ENCODE measurements around the gene GRPEL2.

GRPEL2 gene

DNA sequence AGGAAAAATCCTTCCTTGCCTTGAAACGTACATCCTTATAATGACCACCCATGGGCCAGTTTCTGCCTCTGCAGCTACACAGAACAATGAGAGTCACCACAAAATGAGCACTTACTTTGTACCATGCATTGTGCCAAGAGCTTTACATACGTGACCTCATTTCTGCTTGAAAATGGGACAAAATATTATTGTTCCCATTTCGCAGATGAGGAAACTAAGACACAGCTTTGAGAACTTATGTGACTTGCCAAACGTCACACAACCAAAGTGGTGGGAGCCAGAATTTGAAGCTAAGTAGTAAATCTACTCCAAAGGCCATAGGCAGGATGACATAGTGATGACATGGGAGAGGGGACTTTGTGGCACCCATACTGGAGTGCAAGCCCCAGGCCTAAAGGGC lies 34.8 kb upstream of the GRPEL2 start:
- FAIRE-seq (no peak), DNase-seq (ENCODE audit: insufficient read length, low spot score) (no peak)
- no peak for TF ChIP-seq POLR2A (IDR thresholded peaks at IDR 0.05; ENCODE audit: low read depth, low read length)

DNA sequence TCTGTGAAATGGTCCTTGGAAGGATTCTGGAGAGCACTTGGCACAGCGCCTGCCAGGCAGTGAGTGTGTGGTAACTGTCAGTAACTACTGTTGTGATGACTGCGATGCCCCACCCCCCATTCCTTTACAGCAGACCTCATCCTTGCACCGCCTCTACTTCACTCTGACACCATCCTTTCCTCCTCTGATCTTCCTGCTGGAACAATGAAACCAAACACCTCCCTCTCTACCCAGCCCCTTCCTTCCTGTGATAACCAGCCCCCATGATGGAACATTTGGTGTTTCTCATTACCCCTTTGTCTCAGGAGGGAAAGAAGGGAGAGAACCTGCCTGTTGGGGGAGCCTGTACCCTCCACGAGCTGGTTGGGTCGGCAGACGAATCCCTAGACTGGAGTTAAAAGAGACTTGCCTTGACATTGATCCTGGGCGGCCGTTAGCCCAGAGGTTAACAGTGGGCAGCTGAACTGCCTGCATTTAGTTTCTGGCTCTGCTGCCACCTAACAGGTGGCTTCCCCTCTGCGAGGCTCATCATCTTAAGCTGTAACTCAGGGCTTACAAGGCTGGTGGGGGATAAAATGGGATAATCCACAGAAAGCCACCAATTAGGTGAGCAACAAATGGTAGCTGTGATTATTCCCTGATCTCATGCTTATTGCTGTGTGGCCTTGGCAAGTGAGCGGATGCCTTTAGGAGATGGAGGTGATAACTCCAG lies 34.2 kb upstream of the GRPEL2 start:
- FAIRE-seq = no peak
- no peak for TF ChIP-seq POLR2A (IDR thresholded peaks at IDR 0.05; ENCODE audit: low read depth, low read length)
- DNase-seq (ENCODE audit: insufficient read length, low spot score) = no peak

DNA sequence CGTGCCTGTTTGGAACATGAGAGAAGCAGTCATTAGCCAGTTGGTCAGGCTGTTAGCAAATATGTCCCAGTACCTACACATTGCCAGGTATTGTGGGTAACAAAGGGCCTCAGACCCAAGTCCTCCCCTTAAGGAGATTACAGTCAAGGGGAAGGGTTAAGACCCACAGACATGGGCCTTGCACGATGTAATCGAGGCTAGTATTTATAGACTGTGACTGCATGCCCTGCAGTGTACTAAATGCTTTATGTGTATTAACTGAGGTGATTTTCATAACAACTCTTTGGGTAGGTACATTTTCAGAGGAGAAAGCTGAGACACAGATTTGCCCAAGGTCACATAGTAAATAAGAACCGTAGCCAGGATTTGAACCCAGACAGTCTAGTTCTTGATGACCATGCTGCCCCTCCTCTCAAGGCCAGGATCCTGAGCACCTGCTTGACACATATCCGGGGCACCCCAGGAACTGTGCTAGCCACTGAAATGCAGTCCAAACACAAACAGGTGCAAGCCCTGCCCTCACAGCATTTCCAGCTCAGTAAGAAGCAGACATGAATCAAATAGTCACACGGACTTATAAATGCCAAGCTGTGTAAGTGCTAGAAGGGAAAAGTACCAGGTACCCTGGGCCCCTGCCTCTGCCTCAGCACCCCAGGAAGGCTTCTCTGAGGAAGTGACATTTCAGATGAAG lies 32.0 kb upstream of the GRPEL2 start:
- FAIRE-seq = no peak
- no peak for DNase-seq (ENCODE audit: insufficient read length, low spot score)
- no peak for TF ChIP-seq POLR2A (IDR thresholded peaks at IDR 0.05; ENCODE audit: low read depth, low read length)

DNA sequence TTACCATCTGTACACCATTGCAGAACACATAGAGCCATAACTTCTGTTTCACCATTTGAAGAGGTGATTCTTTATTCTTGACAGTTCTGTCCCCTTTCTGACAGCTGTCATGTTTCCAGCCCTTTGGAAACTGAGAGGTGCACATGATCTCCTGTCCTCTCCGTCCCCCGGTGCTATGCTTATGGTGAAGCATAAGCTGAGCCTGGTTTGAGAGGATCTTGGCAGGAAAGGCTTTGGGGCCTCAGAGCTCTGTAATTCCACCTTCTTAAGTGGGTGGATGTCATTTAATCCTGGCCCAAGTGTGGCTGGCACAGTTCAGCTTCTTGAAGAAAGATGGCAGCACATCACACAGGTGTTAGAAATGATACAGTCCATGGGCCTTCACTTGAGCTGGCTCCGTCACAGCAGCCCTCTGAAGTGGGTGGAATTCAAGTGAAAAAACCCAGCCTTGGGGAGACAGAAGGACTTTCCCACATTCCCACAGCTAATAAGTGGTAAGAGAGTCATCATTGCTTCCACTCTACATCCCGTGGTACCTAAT lies 30.7 kb upstream of the GRPEL2 start:
- no peak for FAIRE-seq
- DNase-seq (ENCODE audit: insufficient read length, low spot score) = no peak
- no peak for TF ChIP-seq POLR2A (IDR thresholded peaks at IDR 0.05; ENCODE audit: low read depth, low read length)

DNA sequence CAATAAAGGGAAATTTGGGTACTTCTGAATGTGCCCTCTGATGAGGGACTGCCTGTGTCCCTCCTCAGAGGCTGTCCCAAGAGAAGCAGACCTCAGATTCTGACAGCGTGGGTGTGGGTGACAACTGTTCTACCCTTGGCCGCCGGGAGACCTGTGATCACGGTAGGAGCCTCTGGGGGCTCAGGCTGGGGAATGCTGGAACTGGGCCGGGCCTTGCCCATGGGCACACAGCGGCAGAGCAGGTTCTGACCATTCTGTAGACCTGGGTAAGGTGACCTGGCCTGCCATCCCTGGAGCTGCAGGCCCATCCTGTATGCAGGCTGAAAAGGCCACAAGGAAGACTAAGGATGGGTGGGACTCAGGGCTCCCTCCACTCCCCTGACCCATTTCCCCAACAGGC lies 29.5 kb upstream of the GRPEL2 start:
- FAIRE-seq (no peak), DNase-seq (ENCODE audit: insufficient read length, low spot score) (no peak)
- no peak for TF ChIP-seq POLR2A (IDR thresholded peaks at IDR 0.05; ENCODE audit: low read depth, low read length)

DNA sequence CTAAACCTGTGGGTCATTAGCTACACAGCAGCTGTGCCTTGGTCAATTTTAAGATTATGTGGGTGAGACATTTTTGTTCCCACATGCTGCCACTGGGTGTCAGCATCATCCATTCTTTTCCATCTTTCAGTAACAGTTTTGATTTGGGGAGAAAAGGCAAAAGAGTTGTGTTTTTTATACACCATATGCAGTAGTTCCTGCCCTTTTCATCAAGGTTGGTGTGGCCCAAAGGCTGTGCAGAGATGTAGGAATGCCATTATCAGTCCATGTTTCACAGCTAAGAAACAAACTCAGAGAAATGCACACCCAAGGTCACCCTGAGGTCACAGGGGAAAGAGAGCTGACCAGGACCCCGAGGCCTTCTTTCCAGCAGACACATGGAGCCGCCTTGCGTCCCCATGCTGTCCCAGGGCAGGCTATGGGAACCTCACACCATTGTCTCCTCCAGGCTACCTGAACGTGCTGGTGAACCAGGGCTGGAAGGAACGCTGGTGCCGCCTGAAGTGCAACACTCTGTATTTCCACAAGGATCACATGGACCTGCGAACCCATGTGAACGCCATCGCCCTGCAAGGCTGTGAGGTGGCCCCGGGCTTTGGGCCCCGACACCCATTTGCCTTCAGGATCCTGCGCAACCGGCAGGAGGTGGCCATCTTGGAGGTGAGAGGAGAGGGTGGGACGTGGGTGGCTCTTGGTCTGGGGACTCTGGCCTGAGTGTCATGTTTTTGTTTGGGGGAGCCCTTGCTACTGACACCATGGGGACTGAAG lies 27.8 kb upstream of the GRPEL2 start:
- TF ChIP-seq POLR2A (IDR thresholded peaks at IDR 0.05; ENCODE audit: low read depth, low read length) = no peak
- FAIRE-seq (no peak), DNase-seq (ENCODE audit: insufficient read length, low spot score) (peak; percentile 37)

DNA sequence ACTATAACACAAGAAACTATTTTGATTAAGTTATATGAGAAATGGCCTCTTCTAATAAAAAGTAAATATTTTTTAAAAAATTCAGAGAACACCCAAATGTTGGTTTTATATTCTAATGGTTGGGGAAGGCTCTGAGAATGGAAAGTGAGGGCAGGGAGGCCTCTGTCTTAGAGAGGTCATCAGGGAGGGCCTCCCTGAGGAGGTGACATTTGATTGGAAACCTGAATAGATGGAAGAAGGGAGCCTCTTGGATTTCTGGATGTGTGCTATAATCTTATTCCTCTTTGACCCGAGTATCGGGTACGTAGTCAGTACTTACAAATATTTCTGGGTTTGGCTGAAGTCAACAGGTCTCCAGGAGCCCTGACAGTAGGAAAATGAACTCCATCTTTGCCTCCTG lies 26.1 kb upstream of the GRPEL2 start:
- FAIRE-seq (no peak), DNase-seq (ENCODE audit: insufficient read length, low spot score) (no peak)
- no peak for TF ChIP-seq POLR2A (IDR thresholded peaks at IDR 0.05; ENCODE audit: low read depth, low read length)

DNA sequence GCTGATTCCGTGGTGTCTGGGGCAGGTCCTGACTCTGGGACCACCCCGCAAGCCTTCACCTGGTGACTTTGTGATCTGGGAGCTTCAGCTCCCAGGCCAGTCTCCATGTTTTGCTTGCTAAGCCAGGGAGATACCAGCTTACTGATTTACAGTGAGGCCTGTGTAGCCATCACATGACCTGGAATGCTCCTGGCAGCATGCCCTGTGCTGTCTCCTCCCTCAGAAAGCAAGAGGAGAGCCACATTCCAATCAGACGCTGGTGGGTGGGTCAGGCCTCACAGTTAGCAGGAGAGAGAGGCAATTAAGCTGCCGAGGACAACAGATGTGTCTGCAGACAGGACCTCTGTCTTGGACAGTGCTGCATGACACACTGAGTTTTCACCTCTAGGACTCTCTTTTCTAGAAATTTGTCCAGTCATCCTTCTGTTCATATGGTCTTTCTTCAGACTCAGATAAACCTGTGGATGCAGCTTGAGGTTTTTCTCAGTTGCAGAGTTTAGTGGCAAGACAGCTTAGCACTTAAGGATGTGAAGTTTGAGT lies 24.4 kb upstream of the GRPEL2 start:
- DNase-seq (ENCODE audit: insufficient read length, low spot score) (peak; percentile 75), FAIRE-seq (peak; percentile 60)
- TF ChIP-seq POLR2A (IDR thresholded peaks at IDR 0.05; ENCODE audit: low read depth, low read length) = peak; percentile 50

DNA sequence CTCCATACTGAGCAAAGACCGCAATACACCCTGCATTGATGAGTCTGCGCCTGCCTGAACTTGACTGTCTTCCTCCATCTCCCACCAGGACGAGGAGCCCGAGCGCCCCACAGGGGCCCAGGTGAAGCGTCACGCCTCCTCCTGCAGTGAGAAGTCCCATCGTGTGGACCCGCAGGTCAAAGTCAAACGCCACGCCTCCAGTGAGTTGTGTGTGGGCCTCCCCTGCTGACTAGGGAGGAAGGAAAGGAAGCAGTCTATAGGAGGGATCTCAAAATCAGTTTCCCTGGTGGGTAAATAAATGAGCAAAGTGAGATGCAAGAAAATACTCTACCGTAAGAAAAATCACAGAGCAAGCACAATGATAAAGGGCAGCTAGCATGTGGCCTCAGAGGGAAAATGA lies 22.8 kb upstream of the GRPEL2 start:
- TF ChIP-seq POLR2A (IDR thresholded peaks at IDR 0.05; ENCODE audit: low read depth, low read length) = no peak
- no peak for DNase-seq (ENCODE audit: insufficient read length, low spot score)
- no peak for FAIRE-seq

DNA sequence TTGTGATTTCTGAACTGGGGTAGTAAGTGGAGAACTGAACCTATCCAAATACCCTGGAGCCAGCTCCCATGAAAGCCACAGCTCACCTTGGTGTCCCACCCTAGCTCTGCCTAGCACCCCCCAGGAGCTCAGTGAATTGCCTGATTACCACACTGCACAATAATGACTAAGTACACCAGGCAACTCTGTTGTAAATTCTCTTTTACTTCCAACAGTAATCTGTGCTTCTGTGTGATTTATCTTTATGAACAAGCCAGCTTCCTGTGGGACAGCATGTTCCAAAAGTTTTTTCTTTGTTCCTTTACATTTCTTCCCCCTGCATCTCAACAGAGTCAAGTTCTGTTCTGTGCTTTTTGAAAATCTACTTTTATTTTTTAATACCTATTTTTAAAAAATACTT lies 22.1 kb upstream of the GRPEL2 start:
- no peak for TF ChIP-seq POLR2A (IDR thresholded peaks at IDR 0.05; ENCODE audit: low read depth, low read length)
- no peak for DNase-seq (ENCODE audit: insufficient read length, low spot score)
- no peak for FAIRE-seq

DNA sequence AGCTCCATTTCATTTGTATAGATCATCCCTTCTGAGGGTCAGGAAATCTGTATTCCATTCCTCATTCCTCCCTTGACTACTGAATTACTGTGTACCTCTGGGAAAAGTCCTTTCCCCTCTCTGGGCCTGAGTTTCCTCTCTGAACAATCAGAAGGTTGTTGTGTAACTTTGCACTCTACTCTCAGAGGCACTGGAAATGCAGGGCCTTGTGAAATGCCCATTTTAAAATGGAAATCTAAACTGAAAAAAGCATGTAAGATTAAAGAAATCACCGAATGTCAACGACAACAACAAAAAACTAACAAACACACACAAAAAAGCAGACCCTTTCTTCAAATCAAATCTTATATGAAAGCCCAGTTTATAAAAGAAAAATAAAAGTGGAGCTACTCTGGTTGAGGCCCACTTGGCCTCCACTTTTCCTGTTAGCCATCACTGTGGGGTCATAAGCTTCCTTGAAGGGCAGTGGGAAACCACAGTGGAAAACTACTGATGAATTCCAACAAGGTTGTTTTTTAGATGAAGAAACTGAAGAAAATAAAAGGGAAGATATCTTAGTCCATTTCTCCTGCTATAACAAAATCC lies 21.6 kb upstream of the GRPEL2 start:
- FAIRE-seq = no peak
- DNase-seq (ENCODE audit: insufficient read length, low spot score) = no peak
- TF ChIP-seq POLR2A (IDR thresholded peaks at IDR 0.05; ENCODE audit: low read depth, low read length) = no peak

DNA sequence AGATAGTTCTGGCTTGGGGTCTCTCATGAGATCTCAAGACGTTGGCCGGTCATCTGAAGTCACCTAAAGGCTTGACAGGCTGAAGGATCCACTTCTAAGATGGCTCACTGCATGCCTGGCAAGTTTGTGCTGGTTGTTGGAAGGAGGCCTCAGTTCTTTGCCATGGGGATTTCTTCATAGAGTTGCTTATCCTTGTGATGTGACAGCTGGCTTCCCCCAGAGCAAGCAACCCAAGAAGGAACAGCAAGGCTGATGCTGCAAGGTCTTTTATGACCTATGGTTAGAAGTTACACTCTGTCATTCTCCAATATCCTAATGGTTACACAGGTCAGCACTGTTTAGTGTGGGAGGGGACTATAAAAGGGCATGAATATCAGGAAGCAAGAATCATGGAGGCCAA lies 20.7 kb upstream of the GRPEL2 start:
- TF ChIP-seq POLR2A (IDR thresholded peaks at IDR 0.05; ENCODE audit: low read depth, low read length) = no peak
- FAIRE-seq (no peak), DNase-seq (ENCODE audit: insufficient read length, low spot score) (no peak)

DNA sequence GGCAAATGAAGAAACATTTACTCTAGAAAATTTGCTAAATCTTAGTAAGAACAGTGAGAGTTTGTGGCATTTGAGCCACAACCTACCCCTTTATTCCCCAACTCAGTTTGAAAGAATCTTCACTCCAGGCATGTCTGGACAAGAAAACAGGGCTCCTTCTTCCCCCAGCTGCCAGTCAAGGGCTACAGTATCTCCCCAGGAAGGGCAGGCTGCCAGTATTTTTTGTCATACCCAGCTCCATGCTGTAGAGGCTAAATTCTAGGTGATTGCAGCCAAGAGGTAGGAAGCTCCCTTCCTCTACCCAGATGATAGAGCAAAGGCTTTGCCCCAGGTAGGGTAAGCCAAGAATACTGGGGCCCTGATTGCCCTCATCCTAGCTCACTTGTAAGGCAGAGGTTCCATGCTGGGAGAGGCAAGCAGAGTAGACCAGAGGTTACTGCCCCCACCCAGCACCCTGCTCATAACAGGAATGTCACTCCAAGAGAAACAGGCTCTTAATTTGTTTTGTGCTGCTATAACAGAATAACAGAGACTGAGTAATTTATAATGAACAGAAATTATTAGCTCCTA lies 20.0 kb upstream of the GRPEL2 start:
- no peak for TF ChIP-seq POLR2A (IDR thresholded peaks at IDR 0.05; ENCODE audit: low read depth, low read length)

More for the DNA sequence above, 20.0 kb upstream of the GRPEL2 start:
- DNase-seq (ENCODE audit: insufficient read length, low spot score) (no peak), FAIRE-seq (no peak)
